Mesenchymal stem cell (in vitro differentiated cells and primary cell): ENCODE measurements around the gene PADI4.

ENCODE experiments used
- DNase-seq: peaks from one replicate; pipeline ENCODE4 v3.0.0-alpha.2; 2013
- H2AFZ ChIP-seq: one replicate; pipeline ENCODE4 v1.6.1; 2013; ENCODE audit warnings: low read depth, mild to moderate bottlenecking, control low read depth, inconsistent platforms, low read length, moderate library complexity
- H2AK5ac ChIP-seq: 2 replicates; pipeline ENCODE4 v1.6.1; 2013; ENCODE audit warnings: low read length, moderate library complexity, mild to moderate bottlenecking, inconsistent platforms; ENCODE audit not compliant: severe bottlenecking
- H2BK120ac ChIP-seq: one replicate; pipeline ENCODE4 v1.6.1; 2013; ENCODE audit warnings: low read depth, mild to moderate bottlenecking, inconsistent platforms, low read length, moderate library complexity
- H2BK12ac ChIP-seq, 2 experiments: one replicate each; pipeline ENCODE4 v1.6.1; 2013; ENCODE audit warnings: inconsistent platforms in 2 of 2, low read length in 2 of 2, mild to moderate bottlenecking in 2 of 2, moderate library complexity in 2 of 2, control low read depth in 1 of 2
- H2BK15ac ChIP-seq: one replicate; pipeline ENCODE4 v1.6.1; 2013; ENCODE audit warnings: mild to moderate bottlenecking, low read depth, inconsistent platforms; ENCODE audit not compliant: poor library complexity, severe bottlenecking
- H2BK5ac ChIP-seq: 2 replicates; pipeline ENCODE4 v1.6.1; 2013; ENCODE audit warnings: low read depth, mild to moderate bottlenecking, low read length, control low read depth, inconsistent platforms; ENCODE audit not compliant: poor library complexity, severe bottlenecking
- H3K14ac ChIP-seq, 2 experiments: one replicate each; pipeline ENCODE4 v1.6.1; 2013; ENCODE audit warnings: inconsistent platforms in 2 of 2, low read length in 2 of 2, control low read depth in 1 of 2, mild to moderate bottlenecking in 1 of 2, moderate library complexity in 1 of 2
- H3K18ac ChIP-seq, 2 experiments: one replicate each; pipeline ENCODE4 v1.6.1; 2013; ENCODE audit warnings: inconsistent platforms in 2 of 2, low read length in 2 of 2, control low read depth in 1 of 2, low read depth in 1 of 2, mild to moderate bottlenecking in 1 of 2
- H3K23ac ChIP-seq, 2 experiments: one replicate each; pipeline ENCODE4 v1.6.1; 2013; ENCODE audit warnings: inconsistent platforms in 2 of 2, low read length in 2 of 2, mild to moderate bottlenecking in 2 of 2, moderate library complexity in 2 of 2, control low read depth in 1 of 2
- H3K27ac ChIP-seq: 2 replicates; pipeline ENCODE4 v1.5.1; 2013; ENCODE audit warnings: mild to moderate bottlenecking, moderate library complexity, low read length, control low read depth, inconsistent platforms; ENCODE audit not compliant: poor library complexity, severe bottlenecking
- H3K27me3 ChIP-seq, 2 experiments: 2 replicates each; pipeline versions ENCODE4 v1.6.1 to v1.7.0; 2013; ENCODE audit warnings: low read length in 2 of 2, mild to moderate bottlenecking in 2 of 2, moderate library complexity in 2 of 2, control low read depth in 1 of 2, inconsistent platforms in 1 of 2; ENCODE audit not compliant: control insufficient read depth in 1 of 2, insufficient read depth in 1 of 2
- H3K36me3 ChIP-seq, 2 experiments: 2 replicates each; pipeline versions ENCODE4 v1.6.1 to v1.7.0; 2013; ENCODE audit warnings: low read length in 2 of 2, control low read depth in 1 of 2, inconsistent platforms in 1 of 2, low read depth in 1 of 2, mild to moderate bottlenecking in 1 of 2; ENCODE audit not compliant: insufficient read depth in 2 of 2, control insufficient read depth in 1 of 2
- H3K4ac ChIP-seq, 2 experiments: one replicate each; pipeline ENCODE4 v1.6.1; 2013; ENCODE audit warnings: inconsistent platforms in 2 of 2, low read length in 2 of 2, mild to moderate bottlenecking in 2 of 2, moderate library complexity in 2 of 2, control low read depth in 1 of 2, low read depth in 1 of 2
- H3K4me1 ChIP-seq: 2 replicates; pipeline ENCODE4 v1.6.1; 2013; ENCODE audit warnings: low read depth, low read length, control low read depth; ENCODE audit not compliant: control insufficient read depth, insufficient read depth
- H3K4me2 ChIP-seq: 2 replicates; pipeline ENCODE4 v1.6.1; 2013; ENCODE audit warnings: low read length, mild to moderate bottlenecking, inconsistent platforms; ENCODE audit not compliant: poor library complexity, severe bottlenecking
- H3K4me3 ChIP-seq, 2 experiments: 2 replicates each; pipeline versions ENCODE4 v1.5.1 to v1.7.0; 2013; ENCODE audit warnings: low read length in 2 of 2, mild to moderate bottlenecking in 2 of 2, control low read depth in 1 of 2, low read depth in 1 of 2; ENCODE audit not compliant: insufficient read depth in 1 of 2
- H3K79me1 ChIP-seq: replicated peaks from 2 replicates; pipeline ENCODE4 v1.6.1; 2013; ENCODE audit warnings: mild to moderate bottlenecking, control low read depth, low read length, inconsistent platforms; ENCODE audit not compliant: poor library complexity, severe bottlenecking
- H3K9ac ChIP-seq: 2 replicates; pipeline ENCODE4 v1.7.0; 2013; ENCODE audit warnings: mild to moderate bottlenecking, low read length, moderate library complexity
- H3K9me3 ChIP-seq: 2 replicates; pipeline ENCODE4 v1.7.0; 2013; ENCODE audit warnings: mild to moderate bottlenecking, low read length; ENCODE audit not compliant: control insufficient read depth
- H4K8ac ChIP-seq: one replicate; pipeline ENCODE4 v1.6.1; 2013; ENCODE audit warnings: inconsistent platforms, mild to moderate bottlenecking, low read length, moderate library complexity
- H4K91ac ChIP-seq: one replicate; pipeline ENCODE4 v1.6.1; 2013; ENCODE audit warnings: mild to moderate bottlenecking, low read length, inconsistent platforms
- WGBS: methylation state at CpG from one replicate; pipeline ENCODE4 v1.1.7; 2013; ENCODE audit warnings: mixed read lengths; 5-methylcytosine and 5-hydroxymethylcytosine counted together

PADI4 gene

DNA sequence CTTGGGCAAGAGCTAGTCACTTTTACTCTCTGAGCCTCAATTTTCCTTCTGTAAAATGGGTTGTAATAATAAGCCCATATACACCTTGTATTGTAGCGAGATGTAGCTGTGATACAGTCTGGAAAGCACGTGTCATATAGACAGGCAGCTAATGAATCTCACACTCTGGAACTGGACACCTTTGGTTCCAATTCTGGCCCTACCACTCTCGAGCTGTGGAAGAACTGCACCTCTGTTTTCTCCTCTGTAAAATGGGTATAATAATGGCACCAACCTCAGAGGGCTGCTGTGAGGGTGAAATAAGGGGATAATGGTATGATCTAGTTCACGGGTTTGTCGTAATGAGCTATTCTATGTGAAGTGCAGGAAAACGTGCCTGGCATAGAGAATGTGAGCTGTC, 668 bp upstream of the PADI4 start:
- H3K9ac ChIP-seq = no peak overlapping the region
- H2BK12ac ChIP-seq = no peak overlapping the region
- WGBS = 85% methylated on average over 6 of the region's 6 CpGs

DNA sequence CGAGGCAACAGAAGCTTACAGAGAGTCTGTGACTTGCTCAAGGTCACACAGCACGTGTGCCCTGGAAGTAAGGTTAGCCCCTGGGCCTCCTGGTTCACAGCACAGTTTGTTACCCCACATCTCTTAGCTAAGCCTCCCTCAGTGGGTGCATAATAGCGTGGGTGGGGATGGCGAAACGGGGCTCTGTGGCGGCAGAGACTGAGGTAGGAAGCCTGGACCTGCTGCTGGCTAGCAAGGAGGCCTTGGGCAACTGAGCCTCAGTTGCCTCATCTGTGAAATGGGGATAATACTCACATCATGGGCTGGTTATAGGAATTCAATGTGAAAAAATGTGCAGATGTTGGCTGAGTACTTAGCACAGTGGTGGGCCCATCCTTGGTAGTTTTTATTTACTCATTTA, 596 bp downstream of the PADI4 start:
- Histone ChIP-seq H4K8ac (no peak overlapping the region), H3K79me1 (no peaks in the 10 kb centered on the region), H3K27ac (no peak overlapping the region), H3K9me3 (peaks cover under 1% of the 10 kb centered on the region), H3K9ac (no peak overlapping the region), H3K4me3 (no peak overlapping the region), H3K36me3 (no peaks in the 10 kb centered on the region), H4K91ac (no peak overlapping the region), H3K18ac (no peak overlapping the region), H2BK5ac (no peak overlapping the region), H2BK15ac (no peak overlapping the region), H2BK12ac (no peak overlapping the region), H3K14ac (no peak overlapping the region), H3K4me1 (peaks cover 18% of the 10 kb centered on the region), H2AK5ac (no peak overlapping the region), H3K27me3 (peaks cover 0 to 82% of the 10 kb centered on the region in 2 experiments), H3K4me2 (no peak overlapping the region), H2AFZ (no peak overlapping the region), H3K4ac (no peak overlapping the region), H2BK120ac (no peak overlapping the region), H3K23ac (no peak overlapping the region)
- 59% methylated on average over 6 of the region's 6 CpGs for WGBS
- no peak for DNase-seq

More for the DNA sequence above, 668 bp upstream of the PADI4 start:
- no peak overlapping the region for H3K18ac ChIP-seq
- H3K27ac ChIP-seq = no peak overlapping the region
- H3K36me3 ChIP-seq = no peaks in the 10 kb centered on the region
- H3K79me1 ChIP-seq = no peaks in the 10 kb centered on the region
- no peak overlapping the region for H3K14ac ChIP-seq
- peaks cover 17% of the 10 kb centered on the region for H3K4me1 ChIP-seq
- H3K23ac ChIP-seq = no peak overlapping the region
- H3K4me3 ChIP-seq = no peak overlapping the region
- no peak overlapping the region for H4K91ac ChIP-seq
- H2BK120ac ChIP-seq = no peak overlapping the region
- H3K4me2 ChIP-seq = no peak overlapping the region
- H2AFZ ChIP-seq = no peak overlapping the region
- no peak overlapping the region for H4K8ac ChIP-seq
- no peak overlapping the region for H3K4ac ChIP-seq
- H2BK15ac ChIP-seq = no peak overlapping the region
- H3K27me3 ChIP-seq = peaks cover 0 to 87% of the 10 kb centered on the region in 2 experiments
- H2AK5ac ChIP-seq = no peak overlapping the region
- no peak overlapping the region for H2BK5ac ChIP-seq
- peaks cover 11% of the 10 kb centered on the region for H3K9me3 ChIP-seq
- DNase-seq = no peak

DNA sequence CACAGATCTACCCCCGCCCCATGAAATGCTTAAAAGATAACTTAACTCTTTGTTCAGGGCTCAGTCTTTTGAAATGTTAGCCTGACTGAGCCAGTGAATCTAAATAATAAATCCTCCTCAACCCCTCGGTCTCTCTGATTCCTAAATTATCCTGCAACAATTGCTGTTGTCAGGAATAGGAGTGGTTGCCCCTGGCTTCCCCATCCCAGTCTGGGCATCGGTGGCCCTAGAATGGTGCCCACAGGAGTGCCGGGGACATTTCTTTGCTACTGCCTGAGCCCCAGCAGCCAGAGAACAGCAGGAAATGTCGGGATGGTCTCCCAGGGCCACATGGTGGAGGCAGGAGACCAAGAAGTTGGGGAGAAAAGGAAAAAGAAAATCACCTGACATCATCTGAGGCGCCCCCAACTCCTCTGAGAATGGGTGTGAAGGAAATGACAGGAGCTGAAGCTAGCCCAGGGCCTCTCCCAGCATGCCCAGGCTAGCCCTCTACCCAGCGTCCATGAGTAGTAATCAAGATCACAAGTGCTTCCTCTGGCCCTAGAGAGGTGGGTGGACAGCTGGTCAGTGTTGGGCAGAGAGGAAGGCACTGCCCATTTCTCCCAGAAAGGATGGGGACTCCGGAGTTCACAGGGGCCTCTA, 1.6 kb downstream of the PADI4 start:
- Histone ChIP-seq H3K4me1 (peaks cover 24% of the 10 kb centered on the region), H3K4me3 (no peak overlapping the region), H2BK12ac (no peak overlapping the region), H3K4ac (no peak overlapping the region), H4K91ac (no peak overlapping the region), H2BK15ac (no peak overlapping the region), H3K36me3 (no peaks in the 10 kb centered on the region), H3K79me1 (no peaks in the 10 kb centered on the region), H4K8ac (no peak overlapping the region), H2BK5ac (no peak overlapping the region), H3K27ac (no peak overlapping the region), H2BK120ac (no peak overlapping the region), H3K4me2 (no peak overlapping the region), H3K18ac (no peak overlapping the region), H3K23ac (no peak overlapping the region), H3K14ac (no peak overlapping the region), H3K9me3 (no peaks in the 10 kb centered on the region), H2AFZ (no peak overlapping the region), H3K27me3 (peaks cover 0 to 82% of the 10 kb centered on the region in 2 experiments), H3K9ac (no peak overlapping the region), H2AK5ac (peak overlapping the region; percentile 33)
- WGBS = 67% methylated on average over 7 of the region's 8 CpGs
- no peak for DNase-seq

DNA sequence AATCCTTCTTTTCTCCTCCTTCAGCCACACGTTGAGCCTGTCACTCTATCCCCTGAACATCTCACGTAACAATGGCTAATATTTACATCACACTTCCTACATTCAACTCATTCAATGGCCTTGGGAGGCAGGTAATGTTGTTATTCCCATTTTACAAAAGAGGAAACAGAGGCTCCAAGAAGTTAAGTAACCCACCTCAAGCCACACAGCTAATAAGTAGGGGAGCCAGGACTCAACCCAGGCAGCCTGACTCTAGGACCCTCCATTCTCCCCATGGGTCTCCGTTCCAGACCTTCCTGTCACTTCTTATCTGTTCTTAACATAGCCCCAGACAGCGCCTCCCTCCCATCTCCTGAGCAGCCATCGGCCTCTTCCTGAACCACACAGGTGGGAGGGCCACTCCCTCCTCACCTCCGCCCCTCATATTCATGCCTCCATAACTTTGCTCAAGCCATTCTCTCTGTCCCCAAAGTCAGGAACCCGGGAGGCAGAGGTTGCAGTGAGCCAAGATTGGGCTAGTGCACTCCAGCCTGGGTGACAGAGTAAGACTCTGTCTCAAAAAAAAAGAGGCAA, 2.2 kb downstream of the PADI4 start:
- H2AFZ ChIP-seq = no peak overlapping the region
- H3K4me3 ChIP-seq = no peak overlapping the region
- H3K4me1 ChIP-seq = peaks cover 25% of the 10 kb centered on the region
- H3K27me3 ChIP-seq = peaks cover 0 to 82% of the 10 kb centered on the region in 2 experiments
- H2BK120ac ChIP-seq = no peak overlapping the region
- no peak overlapping the region for H3K4ac ChIP-seq
- no peaks in the 10 kb centered on the region for H3K79me1 ChIP-seq
- no peak overlapping the region for H4K8ac ChIP-seq
- no peaks in the 10 kb centered on the region for H3K9me3 ChIP-seq
- H3K23ac ChIP-seq = no peak overlapping the region
- H3K4me2 ChIP-seq = no peak overlapping the region
- no peak overlapping the region for H3K9ac ChIP-seq
- H2BK12ac ChIP-seq = no peak overlapping the region
- H2BK15ac ChIP-seq = no peak overlapping the region
- H2AK5ac ChIP-seq = no peak overlapping the region
- no peak overlapping the region for H3K27ac ChIP-seq
- WGBS = 49% methylated on average over 6 of the region's 7 CpGs
- no peaks in the 10 kb centered on the region for H3K36me3 ChIP-seq
- H3K18ac ChIP-seq = no peak overlapping the region
- H4K91ac ChIP-seq = no peak overlapping the region
- H3K14ac ChIP-seq = no peak overlapping the region
- no peak for DNase-seq
- H2BK5ac ChIP-seq = no peak overlapping the region
